SK-N-SH (cell line): ENCODE data around the gene FYB2. TPM values are rescaled to one million over a fixed set of nuclear protein-coding genes. Genes with fewer than 3 reads are reported as not detected.

ENCODE experiments used
- CTCF ChIA-PET: fragments of 300-600, 350-600 bp; formaldehyde crosslinking; extraction: SDS; loops from one replicate; lab custom pipeline; 2021; lab: Yijun Ruan, JAX
- POLR2A ChIA-PET: fragments of 350-600 bp; sonication (Branson Sonifier 250); formaldehyde crosslinking; extraction: SDS; loops from one replicate; lab custom pipeline; 2020; ENCODE audit warnings: antibody characterized with exemption, inconsistent platforms; lab: Yijun Ruan, JAX
- DNase-seq: peaks from one replicate; pipeline ENCODE4 v3.0.0; 2012
- H2AFZ ChIP-seq: fragments of 200-600 bp; sonication (generic); 2 replicates; pipeline ENCODE4 v1.8.1; 2016; ENCODE audit warnings: antibody characterized with exemption, mild to moderate bottlenecking, low read depth
- H3F3A ChIP-seq: fragments of 200-600 bp; sonication (generic); replicated peaks from 2 replicates; pipeline ENCODE3; 2016; ENCODE audit warnings: antibody characterized with exemption, mild to moderate bottlenecking; ENCODE audit not compliant: insufficient read depth
- H3K27ac ChIP-seq, 2 experiments: fragments of 200-500 bp in 1 of 2; fragments of 200-600 bp in 1 of 2; sonication (Bioruptor generic) in 1 of 2; sonication (generic), shearing (Covaris generic) in 1 of 2; 2 replicates each; pipeline versions ENCODE4 v1.5.1 to v1.6.1; 2014 to 2016; ENCODE audit warnings: low read depth in 2 of 2, inconsistent platforms in 1 of 2, low read length in 1 of 2, mild to moderate bottlenecking in 1 of 2, mixed read lengths in 1 of 2
- H3K27me3 ChIP-seq: fragments of 200-600 bp; sonication (generic), shearing (Covaris generic); 2 replicates; pipeline ENCODE4 v1.6.1; 2016; ENCODE audit warnings: mixed run types; ENCODE audit not compliant: insufficient read depth
- H3K36me3 ChIP-seq, 2 experiments: fragments of 200-500 bp in 1 of 2; fragments of 200-600 bp in 1 of 2; sonication (Bioruptor generic) in 1 of 2; sonication (generic) in 1 of 2; replicated peaks in 1 of 2; 2 replicates each; pipeline versions ENCODE3 to v1.5.1; 2014 to 2016; ENCODE audit warnings: low read length in 1 of 2, mild to moderate bottlenecking in 1 of 2; ENCODE audit not compliant: insufficient read depth in 2 of 2, control insufficient read depth in 1 of 2
- H3K4me1 ChIP-seq, 2 experiments: fragments of 200-500 bp in 1 of 2; fragments of 200-600 bp in 1 of 2; sonication (Bioruptor generic) in 1 of 2; sonication (generic), shearing (Covaris generic) in 1 of 2; 2 replicates each; pipeline versions ENCODE4 v1.5.1 to v1.6.1; 2014 to 2016; ENCODE audit warnings: low read depth in 1 of 2, low read length in 1 of 2, mixed run types in 1 of 2; ENCODE audit not compliant: insufficient read depth in 2 of 2, control insufficient read depth in 1 of 2
- H3K4me2 ChIP-seq: fragments of 200-600 bp; sonication (generic), shearing (Covaris generic); 2 replicates; pipeline ENCODE4 v1.6.1; 2017; ENCODE audit warnings: mixed run types
- H3K4me3 ChIP-seq, 2 experiments: fragments of 200-500 bp in 1 of 2; fragments of 200-600 bp in 1 of 2; sonication (Bioruptor generic) in 1 of 2; sonication (generic), shearing (Covaris generic) in 1 of 2; 2 replicates each; pipeline versions ENCODE4 v1.5.1 to v1.8.1; 2014 to 2016; ENCODE audit warnings: low read depth in 2 of 2, inconsistent platforms in 1 of 2, low read length in 1 of 2, mild to moderate bottlenecking in 1 of 2, mixed read lengths in 1 of 2, moderate library complexity in 1 of 2
- H3K79me2 ChIP-seq: fragments of 200-600 bp; sonication (generic); 2 replicates; pipeline ENCODE4 v1.8.1; 2017; ENCODE audit warnings: mild to moderate bottlenecking; ENCODE audit not compliant: insufficient read depth
- H3K9ac ChIP-seq: fragments of 200-600 bp; sonication (generic); 2 replicates; pipeline ENCODE4 v1.6.1; 2017; ENCODE audit warnings: mixed run types
- H3K9me2 ChIP-seq: fragments of 200-600 bp; sonication (generic); 2 replicates; pipeline ENCODE4 v1.6.1; 2017; ENCODE audit warnings: mixed run types
- H3K9me3 ChIP-seq: fragments of 200-600 bp; sonication (generic); 2 replicates; pipeline ENCODE4 v1.6.1; 2017; ENCODE audit warnings: mixed run types, mild to moderate bottlenecking, moderate library complexity
- H4K20me1 ChIP-seq: fragments of 200-600 bp; sonication (generic); 2 replicates; pipeline ENCODE4 v1.6.1; 2017; ENCODE audit warnings: mild to moderate bottlenecking, mixed run types; ENCODE audit not compliant: insufficient read depth
- CHD2 ChIP-seq: fragments of 150-350 bp; IDR thresholded peaks from 2 replicates; pipeline ENCODE4 v1.6.1; 2018; ENCODE audit warnings: low read length; ENCODE audit not compliant: partially characterized antibody
- CTCF ChIP-seq: fragments of 200-600 bp; sonication (generic); IDR thresholded peaks from 2 replicates; pipeline ENCODE4 v1.6.1; 2017; ENCODE audit warnings: antibody characterized with exemption, mild to moderate bottlenecking, moderate library complexity
- EP300 ChIP-seq, 2 experiments: IDR thresholded peaks; 2 replicates each; pipeline versions ENCODE4 v1.4.0 to v1.6.1; 2012; ENCODE audit warnings: borderline replicate concordance in 1 of 2, low read depth in 1 of 2, low read length in 1 of 2
- EZH2phosphoT487 ChIP-seq: fragments of 200-600 bp; sonication (generic); IDR thresholded peaks from 2 replicates; pipeline ENCODE4 v1.6.1; 2017; ENCODE audit warnings: low read depth, mixed run types, mild to moderate bottlenecking, antibody characterized with exemption, moderate library complexity, borderline replicate concordance
- FOSL2 ChIP-seq: IDR thresholded peaks from 2 replicates; pipeline ENCODE4 v1.4.0; 2012; ENCODE audit warnings: low read depth, mild to moderate bottlenecking, moderate library complexity, borderline replicate concordance
- GATA2 ChIP-seq: sonication (generic); formaldehyde crosslinking; IDR thresholded peaks from 2 replicates; pipeline ENCODE4 v1.5.0; 2020; ENCODE audit warnings: mild to moderate bottlenecking, missing genetic modification reagents
- JUND ChIP-seq: IDR thresholded peaks from 2 replicates; pipeline ENCODE4 v1.4.0; 2012
- MEF2A ChIP-seq: IDR thresholded peaks from 2 replicates; pipeline ENCODE4 v1.4.0; 2012; ENCODE audit warnings: low read depth, borderline replicate concordance
- NFIC ChIP-seq: IDR thresholded peaks from 2 replicates; pipeline ENCODE4 v1.4.0; 2012; ENCODE audit warnings: borderline replicate concordance
- NRF1 ChIP-seq: IDR thresholded peaks from 2 replicates; pipeline ENCODE4 v1.6.1; 2012; ENCODE audit warnings: low read depth, mild to moderate bottlenecking, low read length
- PBX3 ChIP-seq: IDR thresholded peaks from 2 replicates; pipeline ENCODE4; 2012
- RAD21 ChIP-seq: IDR thresholded peaks from 2 replicates; pipeline ENCODE4 v1.6.1; 2012; ENCODE audit warnings: mild to moderate bottlenecking, low read length
- REST ChIP-seq: IDR thresholded peaks from 2 replicates; pipeline ENCODE4 v1.6.1; 2012; ENCODE audit warnings: mild to moderate bottlenecking, low read depth, low read length, moderate library complexity
- RXRA ChIP-seq: IDR thresholded peaks from 2 replicates; pipeline ENCODE4 v1.4.0; 2012; ENCODE audit warnings: low read depth, mild to moderate bottlenecking, borderline replicate concordance
- SMC3 ChIP-seq: IDR thresholded peaks from 2 replicates; pipeline ENCODE4 v1.6.1; 2012; ENCODE audit warnings: low read depth, low read length, improper control_type of control experiment
- TCF12 ChIP-seq: IDR thresholded peaks from 2 replicates; pipeline ENCODE4 v1.4.0; 2012
- YY1 ChIP-seq: IDR thresholded peaks from 2 replicates; pipeline ENCODE4 v1.4.0; 2012; ENCODE audit warnings: low read depth, mild to moderate bottlenecking
- WGBS: methylation state at CpG from one replicate; pipeline ENCODE4 v1.1.6; 2017; ENCODE audit warnings: low lambda C conversion rate; 5-methylcytosine and 5-hydroxymethylcytosine counted together
- polyA plus RNA-seq, 3 experiments: library from polyadenylated mRNA; depleted of rRNA; stranded (reverse); fragments of >200 nt; gene quantifications; 2 replicates each; pipeline ENCODE4 v1.2.3, GENCODE V29; 2012

Gene FYB2
- polyA plus RNA-seq, 1 of the 3 experiments (the other 2 are of a cell fraction): not detected

- TF ChIP-seq NFIC: no peak; the same call in 1 of the 2 replicates
- no peak for TF ChIP-seq YY1
- TF ChIP-seq EZH2phosphoT487: no peak
- peak; percentile 67 for TF ChIP-seq JUND
- peak; percentile 28 for TF ChIP-seq CHD2
- 0 out of 2 replicates have a peak, but pooled peaks have one; percentile 14 for TF ChIP-seq NRF1
- TF ChIP-seq GATA2 (CRISPR knock-in tag): no peak
- TF ChIP-seq CTCF: peak; percentile 99
- peak; percentile 57 for TF ChIP-seq TCF12
- TF ChIP-seq SMC3: peak; percentile 93
- TF ChIP-seq EP300 (IDR thresholded peaks at IDR 0.05; ENCODE audit: borderline replicate concordance in 1 of 2, low read depth in 1 of 2, low read length in 1 of 2): peak in 1 of 2 experiments; percentile 42; a peak in 1 of 4 replicates
- peak; percentile 72 for TF ChIP-seq FOSL2
- TF ChIP-seq PBX3: peak; percentile 21; the same call in 1 of the 2 replicates
- TF ChIP-seq RXRA: no peak
- peak; percentile 99 for TF ChIP-seq RAD21
- peak; percentile 22; the same call in 1 of the 2 replicates for TF ChIP-seq MEF2A
- TF ChIP-seq REST: 0 out of 2 replicates have a peak, but pooled peaks have one; percentile 10
- Histone ChIP-seq H3F3A (peaks cover 5% of the 10 kb centered on the region), H3K4me1 (peaks cover 0 to 3% of the 10 kb centered on the region in 2 experiments; a peak in 1 of 4 replicates), H3K9ac (peak overlapping the region; percentile 42; the same call in 1 of the 2 replicates), H3K4me3 (peak overlapping the region; percentile 18 to 44; a peak in 2 of 4 replicates), H3K9me3 (no peaks in the 10 kb centered on the region), H3K27me3 (no peaks in the 10 kb centered on the region), H3K36me3 (no peaks in the 10 kb centered on the region), H2AFZ (peak overlapping the region; percentile 78; the same call in 1 of the 2 replicates), H3K4me2 (peak overlapping the region; percentile 66), H3K27ac (peak overlapping the region in 1 of 2 experiments; percentile 86; a peak in 2 of 4 replicates), H3K79me2 (no peaks in the 10 kb centered on the region), H3K9me2 (no peaks in the 10 kb centered on the region), H4K20me1 (no peaks in the 10 kb centered on the region)
- POLR2A ChIA-PET: no interaction called here
- DNase-seq: peak; percentile 68
- 9% methylated on average over 8 of the region's 8 CpGs for WGBS
- CTCF ChIA-PET: interaction anchor here (0.6 to 3.1 kb wide), 28 partner anchors 8 to 1716 kb away, joined by 3 to 25 read pairs (median 4); partner anchors contain the start of gene FYB2
Observed at GRCh38 chr1:56831871-56832693, 12.9 kb upstream of the FYB2 start.
